HepG2 (cell line): ENCODE results near the gene MME. TPM values are rescaled to one million over a fixed set of nuclear protein-coding genes. Genes with fewer than 3 reads are reported as not detected.

Experiments
- ATAC-seq: fragments of 200-7000 bp; cut with Tn5 transposase; 3 replicates; pipeline ENCODE4 v1.9.1; 2020; ENCODE audit warnings: mild to moderate bottlenecking, moderate library complexity
- BruUV-seq: library from RNA; stranded (reverse); fragments of 400-500 nt; replicated peaks from 2 replicates; lab custom pipeline; 2021; lab: Mats Ljungman, UMichigan
- CTCF ChIA-PET: fragments of 300-600 bp; formaldehyde crosslinking; extraction: SDS; loops from one replicate; lab custom pipeline; 2021; ENCODE audit warnings: low total read pairs, inconsistent platforms, low intra/inter-chr PET ratio; lab: Yijun Ruan, JAX
- POLR2A ChIA-PET: fragments of 350-600 bp; sonication (Branson Sonifier 250); formaldehyde crosslinking; loops from one replicate; lab custom pipeline; 2020; ENCODE audit warnings: antibody characterized with exemption, inconsistent platforms; lab: Yijun Ruan, JAX
- DNase-seq: peaks from one replicate; pipeline ENCODE4 v3.0.0-alpha.2; 2015; ENCODE audit warnings: low spot score
- FAIRE-seq: peaks from 3 replicates; lab custom pipeline; 2011; peaks lifted over from hg19 to GRCh38; lab: Jason Lieb, UNC
- H2AFZ ChIP-seq: one replicate; pipeline ENCODE4 v1.6.1; 2011; ENCODE audit warnings: low read length, inconsistent platforms
- H3K27ac ChIP-seq: fragments of 300-600 bp; 3 replicates; pipeline ENCODE4 v1.8.0; 2011; ENCODE audit warnings: mixed run types, mild to moderate bottlenecking, mixed read lengths, low read length, inconsistent platforms; ENCODE audit not compliant: insufficient read depth; ENCODE audit errors: extremely low read length
- H3K27me3 ChIP-seq, 2 experiments: fragments of 200-600 bp in 1 of 2; 2 replicates in 1 of 2; 3 replicates in 1 of 2; pipeline versions ENCODE4 v1.6.0 to v1.8.0; 2011; ENCODE audit warnings: low read length in 2 of 2, mild to moderate bottlenecking in 2 of 2, moderate library complexity in 2 of 2, inconsistent platforms in 1 of 2; ENCODE audit not compliant: insufficient read depth in 2 of 2, control insufficient read depth in 1 of 2
- H3K36me3 ChIP-seq, 2 experiments: fragments of 200-600 bp in 1 of 2; replicated peaks in 1 of 2; 2 replicates in 1 of 2; 3 replicates in 1 of 2; pipeline versions ENCODE4 v1.5.1 to v1.8.0; 2011; ENCODE audit warnings: low read length in 2 of 2, inconsistent platforms in 1 of 2; ENCODE audit not compliant: insufficient read depth in 2 of 2, control insufficient read depth in 1 of 2
- H3K4me1 ChIP-seq: 2 replicates; pipeline ENCODE4 v1.5.1; 2012; ENCODE audit warnings: low read length, inconsistent platforms; ENCODE audit not compliant: insufficient read depth
- H3K4me2 ChIP-seq: 2 replicates; pipeline ENCODE4 v1.6.0; 2011; ENCODE audit warnings: low read depth, low read length, inconsistent platforms
- H3K4me3 ChIP-seq, 3 experiments: fragments of 200-600 bp in 1 of 3; sonication (generic), shearing (Covaris generic) in 1 of 3; replicated peaks in 1 of 3; 2 replicates each; pipeline ENCODE4 v1.5.1; 2011 to 2016; ENCODE audit warnings: low read length in 3 of 3, inconsistent platforms in 2 of 3, low read depth in 2 of 3, mild to moderate bottlenecking in 2 of 3, control low read depth in 1 of 3, mixed read lengths in 1 of 3; ENCODE audit not compliant: insufficient read depth in 1 of 3
- H3K79me2 ChIP-seq: one replicate; pipeline ENCODE4 v1.6.1; 2011; ENCODE audit warnings: low read length, inconsistent platforms; ENCODE audit not compliant: insufficient read depth
- H3K9ac ChIP-seq: 2 replicates; pipeline ENCODE4 v1.6.0; 2011; ENCODE audit warnings: mild to moderate bottlenecking, low read depth, low read length, inconsistent platforms; ENCODE audit not compliant: insufficient read depth
- H3K9me3 ChIP-seq: 2 replicates; pipeline ENCODE4 v1.5.1; 2012; ENCODE audit warnings: mild to moderate bottlenecking, low read length
- H4K20me1 ChIP-seq: 2 replicates; pipeline ENCODE4 v1.6.0; 2011; ENCODE audit warnings: inconsistent platforms, mild to moderate bottlenecking, low read length, moderate library complexity; ENCODE audit not compliant: insufficient read depth
- ATAD3A ChIP-seq: sonication (generic); formaldehyde crosslinking; IDR thresholded peaks from 2 replicates; pipeline ENCODE4 v1.4.0; 2020; ENCODE audit warnings: missing genetic modification reagents
- BORCS8-MEF2B ChIP-seq: sonication (generic); formaldehyde crosslinking; IDR thresholded peaks from 2 replicates; pipeline ENCODE4 v1.8.0; 2022; ENCODE audit warnings: mild to moderate bottlenecking, missing genetic modification reagents
- FOSL1 ChIP-seq: sonication (generic); formaldehyde crosslinking; IDR thresholded peaks from 2 replicates; pipeline ENCODE4 v1.9.0; 2021; ENCODE audit warnings: missing genetic modification reagents, borderline replicate concordance
- KDM4B ChIP-seq: sonication (generic); formaldehyde crosslinking; IDR thresholded peaks from 2 replicates; pipeline ENCODE4 v1.4.0; 2020; ENCODE audit warnings: missing genetic modification reagents
- MLX ChIP-seq: IDR thresholded peaks from 2 replicates; pipeline ENCODE4 v1.6.1; 2016
- MTF1 ChIP-seq: sonication (generic); formaldehyde crosslinking; IDR thresholded peaks from 2 replicates; pipeline ENCODE4 v1.5.0; 2020; ENCODE audit warnings: missing genetic modification reagents
- MTF2 ChIP-seq: sonication (generic); formaldehyde crosslinking; IDR thresholded peaks from 2 replicates; pipeline ENCODE4 v1.5.0; 2020; ENCODE audit warnings: missing genetic modification reagents, borderline replicate concordance
- NFIB ChIP-seq: sonication (generic); formaldehyde crosslinking; IDR thresholded peaks from 2 replicates; pipeline ENCODE4 v1.9.0; 2021; ENCODE audit warnings: missing genetic modification reagents, mild to moderate bottlenecking, borderline replicate concordance
- NFYB ChIP-seq: sonication (generic); formaldehyde crosslinking; IDR thresholded peaks from 2 replicates; pipeline ENCODE4 v1.4.0; 2020; ENCODE audit warnings: missing genetic modification reagents
- PHF20 ChIP-seq: sonication (generic); formaldehyde crosslinking; IDR thresholded peaks from 2 replicates; pipeline ENCODE4 v1.5.0; 2020; ENCODE audit warnings: mild to moderate bottlenecking, missing genetic modification reagents
- SNAPC2 ChIP-seq: sonication (generic); formaldehyde crosslinking; IDR thresholded peaks from 2 replicates; pipeline ENCODE4 v1.8.1; 2022; ENCODE audit warnings: mild to moderate bottlenecking, missing genetic modification reagents
- SRF ChIP-seq: IDR thresholded peaks from 2 replicates; pipeline ENCODE4 v1.6.1; 2011; ENCODE audit warnings: mild to moderate bottlenecking, low read depth, low read length, moderate library complexity
- YEATS2 ChIP-seq: sonication (generic); formaldehyde crosslinking; IDR thresholded peaks from 2 replicates; pipeline ENCODE4 v1.4.0; 2020; ENCODE audit warnings: missing genetic modification reagents, borderline replicate concordance
- ZBTB49 ChIP-seq: sonication (generic); formaldehyde crosslinking; IDR thresholded peaks from 2 replicates; pipeline ENCODE4 v1.4.0; 2020; ENCODE audit warnings: missing genetic modification reagents, borderline replicate concordance
- ZNF333 ChIP-seq: sonication (generic); formaldehyde crosslinking; IDR thresholded peaks from 2 replicates; pipeline ENCODE4 v1.4.0; 2020; ENCODE audit warnings: mild to moderate bottlenecking, missing genetic modification reagents, borderline replicate concordance
- ZNF383 ChIP-seq: sonication (generic); formaldehyde crosslinking; IDR thresholded peaks from 2 replicates; pipeline ENCODE4 v1.4.0; 2020; ENCODE audit warnings: missing genetic modification reagents, mild to moderate bottlenecking, borderline replicate concordance
- ZNF430 ChIP-seq: sonication (generic); formaldehyde crosslinking; IDR thresholded peaks from 2 replicates; pipeline ENCODE4 v1.9.0; 2021; ENCODE audit warnings: mild to moderate bottlenecking, missing genetic modification reagents
- ZNF577 ChIP-seq: sonication (generic); formaldehyde crosslinking; IDR thresholded peaks from 2 replicates; pipeline ENCODE4 v1.4.0; 2020; ENCODE audit warnings: mild to moderate bottlenecking, low read depth, missing genetic modification reagents, borderline replicate concordance
- ZNF644 ChIP-seq: IDR thresholded peaks from 2 replicates; pipeline ENCODE4 v1.6.1; 2016; ENCODE audit warnings: low read depth
- ZSCAN31 ChIP-seq: sonication (generic); formaldehyde crosslinking; IDR thresholded peaks from 2 replicates; pipeline ENCODE4 v1.5.0; 2020; ENCODE audit warnings: low read depth, mild to moderate bottlenecking, missing genetic modification reagents
- WGBS: methylation state at CpG from one replicate; pipeline ENCODE4 v1.1.6; 2017; ENCODE audit warnings: low lambda C conversion rate; 5-methylcytosine and 5-hydroxymethylcytosine counted together
- in situ Hi-C: cut with HindIII; loops from 2 replicates; pipeline ENCODE4 v1.10.0; 2017; ENCODE audit warnings: low pct_unique_long_range_greater_than_20kb; ENCODE audit not compliant: extremely low pct_ligation_motif_present
- intact Hi-C: fragments of 100-400 bp; cut with micrococcal nuclease; formaldehyde crosslinking; loops from one replicate; pipeline ENCODE4 v1.10.0; 2022; ENCODE audit not compliant: unreplicated experiment
- polyA plus RNA-seq, 8 experiments: library from polyadenylated mRNA; depleted of rRNA in 3 of 8; stranded (reverse) in 7 of 8; unstranded in 1 of 8; fragments of >200 nt; fragmentation: Illumina TruSeq in 4 of 8; extraction: Trizol in 4 of 8; gene quantifications; 2 replicates each; pipeline versions ENCODE4 v1.2.1 to v1.2.3, GENCODE V29; 2011 to 2016; ENCODE audit warnings: low read depth in 4 of 8, missing spikeins in 1 of 8, mixed read lengths in 1 of 8; ENCODE audit not compliant: insufficient read depth in 1 of 8
- total RNA-seq, 5 experiments: library from RNA; depleted of rRNA; stranded (reverse); fragments of >200 nt; fragmentation: Illumina TruSeq; extraction: Trizol; gene quantifications; 2 replicates each; pipeline ENCODE4 v1.2.3, GENCODE V29; 2016; ENCODE audit warnings: low read depth in 1 of 5

Gene MME
- total and polyA plus RNA-seq, 2 of the 13 experiments (the other 11 are each of a cell fraction or from before 2014, with no cell fraction given), result not detected

- WGBS, result 22% methylated on average over 2 of the region's 2 CpGs
- Histone ChIP-seq H3K79me2 (no peaks in the 10 kb centered on the region), H3K4me1 (no peaks in the 10 kb centered on the region), H4K20me1 (no peaks in the 10 kb centered on the region), H3K4me2 (no peak overlapping the region), H3K27ac (no peak overlapping the region), H3K9me3 (no peaks in the 10 kb centered on the region), H2AFZ (no peak overlapping the region), H3K4me3 (no peak overlapping the region), H3K9ac (no peak overlapping the region), H3K36me3 (no peaks in the 10 kb centered on the region), H3K27me3 (no peaks in the 10 kb centered on the region)
- TF ChIP-seq PHF20 (CRISPR knock-in tag) (no peak), ZNF383 (CRISPR knock-in tag) (no peak), MTF2 (no peak), BORCS8-MEF2B (CRISPR knock-in tag) (no peak), ATAD3A (CRISPR knock-in tag) (no peak), ZBTB49 (no peak), FOSL1 (no peak)
- in situ Hi-C loops (no loop called here), intact Hi-C loops (no loop called here)
- ATAC-seq (no peak), DNase-seq (no peak), FAIRE-seq (no peak)
- ChIA-PET CTCF (no interaction called here), POLR2A (no interaction called here)
- BruUV-seq, result no TSS peak
Observed at GRCh38 chr3:155070316-155070715, 9.8 kb upstream of the MME start.

GRCh38 chr3:155070932-155071387, 9.2 kb upstream of the MME start:
- in situ Hi-C loops, result no loop called here
- FAIRE-seq, result no peak
- intact Hi-C loops, result no loop called here
- H3K27me3 ChIP-seq, result no peaks in the 10 kb centered on the region
- ChIA-PET POLR2A (no interaction called here), CTCF (no interaction called here)
- H3K4me1 ChIP-seq, result no peaks in the 10 kb centered on the region
- DNase-seq, result no peak
- no peaks in the 10 kb centered on the region for H3K79me2 ChIP-seq
- WGBS, result 52% methylated on average over 8 of the region's 8 CpGs
- no peaks in the 10 kb centered on the region for H3K36me3 ChIP-seq
- H3K9ac ChIP-seq, result no peak overlapping the region
- no peak overlapping the region for H3K27ac ChIP-seq
- no peak overlapping the region for H3K4me2 ChIP-seq
- H3K4me3 ChIP-seq, result no peak overlapping the region
- no peak for ATAC-seq
- no peaks in the 10 kb centered on the region for H4K20me1 ChIP-seq
- no peaks in the 10 kb centered on the region for H3K9me3 ChIP-seq
- H2AFZ ChIP-seq, result no peak overlapping the region
- no TSS peak for BruUV-seq
- no peak for TF ChIP-seq YEATS2
- TF ChIP-seq SRF, result no peak
- TF ChIP-seq ZSCAN31 (CRISPR knock-in tag), result no peak
- no peak for TF ChIP-seq MLX
- TF ChIP-seq ZNF333 (CRISPR knock-in tag), result no peak
- TF ChIP-seq ZNF644 (CRISPR knock-in tag), result no peak
- TF ChIP-seq ZNF430 (CRISPR knock-in tag), result no peak
- TF ChIP-seq SNAPC2 (CRISPR knock-in tag), result no peak
- no peak for TF ChIP-seq NFIB (CRISPR knock-in tag)
- no peak for TF ChIP-seq KDM4B (CRISPR knock-in tag)
- no peak for TF ChIP-seq NFYB (CRISPR knock-in tag)
- TF ChIP-seq MTF1 (CRISPR knock-in tag), result no peak
- no peak for TF ChIP-seq ZNF577 (CRISPR knock-in tag)
